Spinal cord (tissue), 10 donors: ENCODE data around the gene BCAS3. TPM values are rescaled to one million over a fixed set of nuclear protein-coding genes. Genes with fewer than 3 reads are reported as not detected.

Experiments
- DNase-seq, 6 donors: peaks; one replicate each; pipeline versions ENCODE4 v3.0.0 to v3.0.0-alpha.2; 2013 to 2015; ENCODE audit warnings: low spot score in 6 of 6, low read depth in 4 of 6
- H3K27ac ChIP-seq: one replicate; pipeline ENCODE4 v1.5.1; 2013; ENCODE audit warnings: low read depth, low read length, control low read depth
- H3K27me3 ChIP-seq: one replicate; pipeline ENCODE4 v1.6.1; 2013; ENCODE audit warnings: low read length; ENCODE audit not compliant: control insufficient read depth, insufficient read depth
- H3K36me3 ChIP-seq: one replicate; pipeline ENCODE4 v1.6.1; 2013; ENCODE audit warnings: low read length; ENCODE audit not compliant: control insufficient read depth, insufficient read depth
- H3K4me1 ChIP-seq: one replicate; pipeline ENCODE4 v1.6.1; 2013; ENCODE audit warnings: low read length; ENCODE audit not compliant: control insufficient read depth, insufficient read depth
- H3K4me3 ChIP-seq: one replicate; pipeline ENCODE4 v1.5.1; 2013; ENCODE audit warnings: low read depth, low read length, control low read depth
- H3K9me3 ChIP-seq: one replicate; pipeline ENCODE4 v1.6.1; 2013; ENCODE audit warnings: low read length; ENCODE audit not compliant: control insufficient read depth, insufficient read depth
- WGBS: methylation state at CpG from one replicate; pipeline ENCODE4 v1.1.5; 2013; ENCODE audit warnings: missing lambda C conversion rate; ENCODE audit not compliant: insufficient coverage; 5-methylcytosine and 5-hydroxymethylcytosine counted together
- polyA plus RNA-seq, 2 donors: library from polyadenylated mRNA; unstranded; fragments of 120-200 nt; gene quantifications; one replicate each; pipeline ENCODE4 v1.2.1, GENCODE V29; 2013; ENCODE audit not compliant: insufficient read length in 2 of 2
- total RNA-seq, 2 donors: library from RNA; depleted of rRNA in 1 of 2; stranded (reverse); fragments of 120-200 nt in 1 of 2; fragments of >200 nt in 1 of 2; gene quantifications; one replicate each; pipeline versions ENCODE4 v1.2.3 to v1.2.4, GENCODE V29; 2013 to 2014
- donor health status: healthy.

The BCAS3 gene
- total and polyA plus RNA-seq, 4 donors, result 20.5 to 53.4 (median 25.7) TPM

GRCh38 chr17:61133853-61134252 is 456.2 kb downstream of the BCAS3 start:
- no peaks in the 10 kb centered on the region for H3K9me3 ChIP-seq
- H3K27me3 ChIP-seq, result no peaks in the 10 kb centered on the region
- no peaks in the 10 kb centered on the region for H3K36me3 ChIP-seq
- DNase-seq, result no peak
- no peak overlapping the region for H3K4me3 ChIP-seq
- no peak overlapping the region for H3K27ac ChIP-seq
- WGBS, result no CpG with 5 or more reads among the region's 1 CpG
- peaks cover 3% of the 10 kb centered on the region for H3K4me1 ChIP-seq

- H3K27ac ChIP-seq, result no peak overlapping the region
- H3K27me3 ChIP-seq, result no peaks in the 10 kb centered on the region
- peaks cover 3% of the 10 kb centered on the region for H3K4me1 ChIP-seq
- no peaks in the 10 kb centered on the region for H3K9me3 ChIP-seq
- no peaks in the 10 kb centered on the region for H3K36me3 ChIP-seq
- no peak for DNase-seq
- WGBS, result no CpG with 5 or more reads among the region's 6 CpGs
- H3K4me3 ChIP-seq, result no peak overlapping the region
Observed at GRCh38 chr17:61134551-61135235, 457.0 kb downstream of the BCAS3 start.

GRCh38 chr17:61135782-61136181 is 458.1 kb downstream of the BCAS3 start:
- H3K27ac ChIP-seq, result no peak overlapping the region
- H3K36me3 ChIP-seq, result no peaks in the 10 kb centered on the region
- H3K4me3 ChIP-seq, result no peak overlapping the region
- peaks cover under 1% of the 10 kb centered on the region for H3K4me1 ChIP-seq
- no peaks in the 10 kb centered on the region for H3K27me3 ChIP-seq
- no peaks in the 10 kb centered on the region for H3K9me3 ChIP-seq
- 61% methylated on average over 12 of the region's 14 CpGs for WGBS
- peak in 1 of 6 donors; percentile 51 for DNase-seq

- Histone ChIP-seq H3K9me3 (no peaks in the 10 kb centered on the region), H3K27me3 (no peaks in the 10 kb centered on the region), H3K4me1 (no peaks in the 10 kb centered on the region), H3K27ac (no peak overlapping the region), H3K36me3 (no peaks in the 10 kb centered on the region), H3K4me3 (no peak overlapping the region)
- no peak for DNase-seq
- WGBS, result 97% methylated on average over 5 of the region's 7 CpGs
Observed at GRCh38 chr17:61136296-61136695, 458.6 kb downstream of the BCAS3 start.

- Histone ChIP-seq H3K27ac (peak overlapping the region; percentile 2), H3K4me1 (no peaks in the 10 kb centered on the region), H3K4me3 (no peak overlapping the region), H3K9me3 (no peaks in the 10 kb centered on the region), H3K27me3 (no peaks in the 10 kb centered on the region), H3K36me3 (no peaks in the 10 kb centered on the region)
- WGBS, result 78% methylated on average over 1 of the region's 4 CpGs
- DNase-seq, result no peak
Observed at GRCh38 chr17:61139219-61139618, 461.6 kb downstream of the BCAS3 start.

- Histone ChIP-seq H3K4me3 (no peak overlapping the region), H3K36me3 (no peaks in the 10 kb centered on the region), H3K27ac (no peak overlapping the region), H3K9me3 (no peaks in the 10 kb centered on the region), H3K27me3 (no peaks in the 10 kb centered on the region), H3K4me1 (peaks cover 3% of the 10 kb centered on the region)
- 100% methylated on average over 2 of the region's 3 CpGs for WGBS
- no peak for DNase-seq
Observed at GRCh38 chr17:61140081-61140786, 462.6 kb downstream of the BCAS3 start.

DNA sequence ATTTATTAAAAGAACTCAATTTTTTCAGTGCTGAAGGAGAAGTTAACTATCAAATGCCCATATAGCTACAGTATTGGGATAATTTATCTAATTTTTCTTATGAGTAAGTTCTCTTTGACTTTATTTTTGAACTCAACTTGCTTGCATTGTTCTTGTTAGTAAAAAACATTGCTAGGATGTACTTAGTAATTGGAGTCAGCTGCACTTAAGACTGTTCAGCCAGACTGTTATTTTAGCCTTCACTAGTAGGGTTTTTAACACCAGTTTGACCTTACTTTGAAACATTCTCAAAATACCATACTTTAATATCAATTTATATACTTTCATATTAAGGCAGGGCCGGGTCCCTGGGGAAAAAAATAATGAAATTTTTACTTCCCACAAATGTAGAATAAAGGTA is 465.4 kb downstream of the BCAS3 start:
- Histone ChIP-seq H3K4me1 (peaks cover 4% of the 10 kb centered on the region), H3K4me3 (no peak overlapping the region), H3K36me3 (no peaks in the 10 kb centered on the region), H3K27ac (no peak overlapping the region), H3K27me3 (no peaks in the 10 kb centered on the region), H3K9me3 (no peaks in the 10 kb centered on the region)
- no peak for DNase-seq
- WGBS, result no CpG with 5 or more reads among the region's 1 CpG

- Histone ChIP-seq H3K27me3 (no peaks in the 10 kb centered on the region), H3K4me3 (no peak overlapping the region), H3K27ac (no peak overlapping the region), H3K4me1 (peaks cover 4% of the 10 kb centered on the region), H3K36me3 (no peaks in the 10 kb centered on the region), H3K9me3 (no peaks in the 10 kb centered on the region)
- DNase-seq, result no peak
- no CpG with 5 or more reads among the region's 2 CpGs for WGBS
Observed at GRCh38 chr17:61144137-61144536, 466.5 kb downstream of the BCAS3 start.

DNA sequence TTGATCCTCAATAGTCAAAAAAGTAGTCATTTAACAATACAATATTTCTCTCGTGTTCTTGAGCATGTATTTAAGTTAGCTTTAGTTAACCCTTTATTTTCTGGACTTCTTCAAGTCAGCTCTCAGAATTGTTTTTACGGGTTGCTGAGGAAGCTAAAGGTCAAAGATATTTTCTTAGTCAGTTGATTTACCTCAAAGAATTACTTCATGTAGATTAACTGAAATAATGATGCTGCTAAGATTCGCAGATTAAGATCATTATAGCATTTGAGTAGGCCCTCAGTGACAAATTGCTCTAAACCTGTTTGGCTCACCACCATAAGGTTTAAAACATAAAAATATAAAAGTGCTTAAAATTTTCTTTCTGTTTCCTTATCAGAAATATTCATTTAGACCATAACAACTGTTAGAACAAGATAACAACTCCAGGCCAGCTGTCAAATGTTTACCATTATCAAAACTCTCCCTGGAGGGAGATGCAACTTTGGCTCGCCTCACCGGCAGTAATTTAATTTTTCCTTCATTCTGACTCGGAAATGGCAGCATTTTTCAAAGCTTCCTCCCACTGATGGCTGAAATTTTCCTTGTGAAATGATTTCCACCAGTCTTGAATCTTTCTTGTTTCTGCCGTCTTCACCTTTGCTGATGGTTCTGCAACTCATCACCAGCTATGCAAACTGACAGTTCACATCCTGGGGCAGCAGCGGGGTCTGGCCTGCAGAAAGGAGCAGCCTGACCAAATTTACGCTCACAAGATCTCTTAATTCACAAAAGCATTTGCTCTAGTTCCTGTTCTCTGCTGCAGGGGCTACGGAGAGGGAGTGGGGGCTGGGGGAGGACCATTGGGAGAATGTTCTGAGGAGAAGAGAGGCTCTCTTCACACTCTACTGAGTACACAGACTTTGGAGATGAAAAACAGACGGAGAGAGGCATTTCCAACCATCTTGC is 467.2 kb downstream of the BCAS3 start:
- H3K9me3 ChIP-seq, result no peaks in the 10 kb centered on the region
- no peaks in the 10 kb centered on the region for H3K27me3 ChIP-seq
- WGBS, result 82% methylated on average over 5 of the region's 11 CpGs
- peaks cover 4% of the 10 kb centered on the region for H3K4me1 ChIP-seq
- peak overlapping the region; percentile 7 for H3K27ac ChIP-seq
- no peak overlapping the region for H3K4me3 ChIP-seq
- no peaks in the 10 kb centered on the region for H3K36me3 ChIP-seq
- DNase-seq, result peak in 1 of 6 donors; percentile 59
